K562 (cell line): ENCODE data around the gene PIGT. TPM values are rescaled to one million over a fixed set of nuclear protein-coding genes. Genes with fewer than 3 reads are reported as not detected.

Source experiments
- ATAC-seq: fragments of 200-7000 bp; cut with Tn5 transposase; 3 replicates; pipeline ENCODE4 v1.9.1; 2020; ENCODE audit warnings: moderate library complexity
- BruUV-seq: library from RNA; stranded (reverse); fragments of 400-500 nt; replicated peaks from 2 replicates; lab custom pipeline; 2021; lab: Mats Ljungman, UMichigan
- CTCF ChIA-PET: fragments of 300-600 bp; formaldehyde crosslinking; extraction: SDS; loops from one replicate; lab custom pipeline; 2021; ENCODE audit warnings: low intra/inter-chr PET ratio; lab: Yijun Ruan, JAX
- POLR2A ChIA-PET: fragments of 300-600, 350-650 bp; sonication (Branson Sonifier 250); formaldehyde crosslinking; extraction: SDS; loops from one replicate; lab custom pipeline; 2021; ENCODE audit warnings: antibody characterized with exemption, inconsistent platforms; lab: Yijun Ruan, JAX
- DNase-seq, 4 experiments: peaks; one replicate each; pipeline versions ENCODE4 v3.0.0 to v3.0.0-alpha.2; 2011 to 2018; ENCODE audit warnings: low spot score in 3 of 4, mixed read lengths in 3 of 4; ENCODE audit errors: extremely low read depth in 1 of 4
- FAIRE-seq: peaks from 2 replicates; lab custom pipeline; 2011; peaks lifted over from hg19 to GRCh38; lab: Jason Lieb, UNC
- H2AFZ ChIP-seq: 2 replicates; pipeline ENCODE4 v1.6.0; 2011; ENCODE audit warnings: low read depth, low read length, control low read depth, inconsistent platforms
- H3K27ac ChIP-seq: fragments of 200-600 bp; 3 replicates; pipeline ENCODE4 v1.8.0; 2011; ENCODE audit warnings: low read depth, mild to moderate bottlenecking, control low read depth, inconsistent platforms, low read length, moderate library complexity, mixed read lengths; ENCODE audit errors: extremely low read depth
- H3K27me3 ChIP-seq, 2 experiments: fragments of 300-600 bp in 1 of 2; 2 replicates in 1 of 2; 3 replicates in 1 of 2; pipeline versions ENCODE4 v1.6.0 to v1.8.0; 2011; ENCODE audit warnings: inconsistent platforms in 2 of 2, low read length in 2 of 2, mild to moderate bottlenecking in 1 of 2, mixed read lengths in 1 of 2, moderate library complexity in 1 of 2; ENCODE audit not compliant: control insufficient read depth in 2 of 2, insufficient read depth in 2 of 2
- H3K36me3 ChIP-seq: fragments of 300-600 bp; 3 replicates; pipeline ENCODE4 v1.8.0; 2011; ENCODE audit warnings: mild to moderate bottlenecking, low read length, inconsistent platforms; ENCODE audit not compliant: control insufficient read depth, insufficient read depth
- H3K4me1 ChIP-seq, 2 experiments: fragments of 200-600 bp in 1 of 2; replicated peaks in 1 of 2; 2 replicates in 1 of 2; 3 replicates in 1 of 2; pipeline versions ENCODE4 v1.5.1 to v1.8.0; 2011; ENCODE audit warnings: inconsistent platforms in 2 of 2, low read length in 2 of 2, mild to moderate bottlenecking in 1 of 2, mixed read lengths in 1 of 2, moderate library complexity in 1 of 2; ENCODE audit not compliant: control insufficient read depth in 2 of 2, insufficient read depth in 2 of 2
- H3K4me2 ChIP-seq: 2 replicates; pipeline ENCODE4 v1.6.1; 2011; ENCODE audit warnings: low read length, control low read depth, inconsistent platforms, mixed read lengths; ENCODE audit not compliant: insufficient read depth
- H3K4me3 ChIP-seq: fragments of 200-600 bp; sonication (generic), shearing (Covaris generic); 2 replicates; pipeline ENCODE4 v1.5.1; 2016; ENCODE audit warnings: control low read depth, inconsistent platforms
- H3K79me2 ChIP-seq: fragments of 200-600 bp; 3 replicates; pipeline ENCODE4 v1.8.0; 2011; ENCODE audit warnings: low read length, inconsistent platforms; ENCODE audit not compliant: control insufficient read depth, insufficient read depth
- H3K9ac ChIP-seq, 2 experiments: 2 replicates each; pipeline versions ENCODE4 v1.6.0 to v1.6.1; 2011; ENCODE audit warnings: low read depth in 2 of 2, low read length in 2 of 2, control low read depth in 1 of 2, inconsistent platforms in 1 of 2, mild to moderate bottlenecking in 1 of 2, mixed read lengths in 1 of 2; ENCODE audit not compliant: insufficient read depth in 1 of 2
- H3K9me1 ChIP-seq: one replicate; pipeline ENCODE4 v1.6.0; 2011; ENCODE audit warnings: inconsistent platforms, mild to moderate bottlenecking, low read length, moderate library complexity; ENCODE audit not compliant: control insufficient read depth, insufficient read depth
- H3K9me3 ChIP-seq: replicated peaks from 2 replicates; pipeline ENCODE4 v1.5.1; 2011; ENCODE audit warnings: low read depth, low read length, inconsistent platforms; ENCODE audit not compliant: control insufficient read depth, insufficient read depth
- H4K20me1 ChIP-seq: replicated peaks from 2 replicates; pipeline ENCODE4 v1.6.1; 2011; ENCODE audit warnings: low read length, inconsistent platforms, mixed read lengths; ENCODE audit not compliant: control insufficient read depth, insufficient read depth
- ATF1 ChIP-seq, 2 experiments: fragments of 450-650 bp in 1 of 2; IDR thresholded peaks; 2 replicates each; pipeline ENCODE4 v1.6.1; 2016; ENCODE audit warnings: missing compliant biosample characterization in 1 of 2, missing genetic modification characterization in 1 of 2
- CEBPG ChIP-seq, 3 experiments: fragments of 200-800 bp in 1 of 3; sonication (Bioruptor generic) in 1 of 3; sonication (generic) in 1 of 3; formaldehyde crosslinking in 1 of 3; IDR thresholded peaks in 2 of 3; conservative IDR thresholded peaks in 1 of 3; 2 replicates each; pipeline versions ENCODE4 v1.6.1 to v1.8.0; 2016 to 2022; ENCODE audit warnings: missing compliant biosample characterization in 2 of 3, missing genetic modification characterization in 2 of 3, mild to moderate bottlenecking in 1 of 3, missing genetic modification reagents in 1 of 3
- CHD7 ChIP-seq: fragments of 200-600 bp; sonication (generic); IDR thresholded peaks from one replicate; pipeline ENCODE4 v1.6.1; 2012; ENCODE audit warnings: mild to moderate bottlenecking, low read depth, low read length, inconsistent platforms
- MXI1 ChIP-seq: IDR thresholded peaks from 2 replicates; pipeline ENCODE4 v1.6.1; 2011; ENCODE audit warnings: low read depth, mild to moderate bottlenecking, improper control_type of control experiment, low read length
- RBFOX2 ChIP-seq: fragments of 200-400 bp; formaldehyde crosslinking; IDR thresholded peaks from 2 replicates; pipeline ENCODE4 v1.6.1; 2017; ENCODE audit warnings: low read depth, mild to moderate bottlenecking, low read length, moderate library complexity
- SFPQ ChIP-seq: fragments of 200-400 bp; formaldehyde crosslinking; IDR thresholded peaks from 2 replicates; pipeline ENCODE4 v1.6.1; 2017; ENCODE audit warnings: mild to moderate bottlenecking, low read depth, low read length, moderate library complexity
- WGBS: fragments of 100-300 bp; shearing (Covaris generic); methylation state at CpG from one replicate; pipeline ENCODE4 v1.1.6; 2016; ENCODE audit warnings: low coverage, mixed read lengths; ENCODE audit not compliant: insufficient coverage; ENCODE audit errors: missing lambda C conversion rate; 5-methylcytosine and 5-hydroxymethylcytosine counted together
- in situ Hi-C: fragments of 300-500 bp; cut with MboI; formaldehyde crosslinking; loops from 4 replicates; pipeline ENCODE4 v1.15.0; 2018; ENCODE audit warnings: inconsistent platforms, mixed read lengths
- intact Hi-C: fragments of 100-400 bp; cut with micrococcal nuclease; formaldehyde crosslinking; loops from 2 replicates; pipeline ENCODE4 v1.14.2; 2022
- polyA plus RNA-seq, 8 experiments: library from polyadenylated mRNA; depleted of rRNA in 4 of 8; stranded (reverse) in 5 of 8; unstranded in 3 of 8; fragments of >200 nt; fragmentation: Nextera tagmentation in 2 of 8; fragmentation: Illumina TruSeq in 1 of 8; extraction: Ambion mirVana in 2 of 8; extraction: Trizol in 1 of 8; gene quantifications; 2 replicates each; pipeline versions ENCODE4 v1.2.1 to v1.2.3, GENCODE V29; 2011 to 2014; ENCODE audit warnings: inconsistent platforms in 1 of 8, missing spikeins in 1 of 8
- total RNA-seq, 7 experiments: library from RNA; depleted of rRNA in 6 of 7; stranded (reverse); fragments of >200 nt in 6 of 7; fragmentation: Illumina TruSeq in 2 of 7; extraction: Trizol in 2 of 7; gene quantifications; 2 replicates each; pipeline versions ENCODE4 v1.2.1 to v1.2.3, GENCODE V29; 2011 to 2021; ENCODE audit warnings: low replicate concordance in 1 of 7

The PIGT gene
- total and polyA plus RNA-seq, 9 of the 15 experiments (the other 6 are each of a cell fraction or from before 2014, with no cell fraction given): 14.6 to 108 (median 46.9) TPM

- TF ChIP-seq SFPQ: no peak
These were observed 7.8 kb downstream of the PIGT start (continued) for GRCh38 chr20:45423700-45424099.

GRCh38 chr20:45425561-45425960, 9.6 kb downstream of the PIGT start:
- BruUV-seq: no TSS peak
- H3K36me3 ChIP-seq: peaks cover 49% of the 10 kb centered on the region; the same call in 1 of the 3 replicates
- H2AFZ ChIP-seq: no peak overlapping the region
- TF ChIP-seq MXI1: no peak
- TF ChIP-seq CHD7: no peak
- TF ChIP-seq CEBPG (CRISPR knock-in tag; IDR thresholded peaks at IDR 0.05): no peak
- no peak for TF ChIP-seq CEBPG (tag; conservative IDR thresholded peaks at IDR 0.05 in 1 of 2, IDR thresholded peaks at IDR 0.05 in 1 of 2)
- TF ChIP-seq ATF1 (CRISPR knock-in tag; IDR thresholded peaks at IDR 0.05): no peak
- TF ChIP-seq ATF1 (tag; IDR thresholded peaks at IDR 0.05): no peak
- 0 out of 2 replicates have a peak, but pooled peaks have one; percentile 30 for TF ChIP-seq RBFOX2

More at GRCh38 chr20:45425561-45425960, 9.6 kb downstream of the PIGT start:
- no peaks in the 10 kb centered on the region for H3K9me3 ChIP-seq
- POLR2A ChIA-PET: no interaction called here
- no peak overlapping the region for H3K27ac ChIP-seq
- no peak overlapping the region for H3K4me3 ChIP-seq
- peaks cover 11 to 17% of the 10 kb centered on the region in 2 experiments; a peak in 4 of 5 replicates for H3K4me1 ChIP-seq
- no peak overlapping the region for H3K4me2 ChIP-seq
- no peak for DNase-seq
- FAIRE-seq: no peak
- H3K27me3 ChIP-seq: no peaks in the 10 kb centered on the region
- H3K79me2 ChIP-seq: no peaks in the 10 kb centered on the region
- in situ Hi-C loops (no loop called here), intact Hi-C loops (no loop called here)
- H4K20me1 ChIP-seq: no peaks in the 10 kb centered on the region
- WGBS: 93% methylated on average over 12 of the region's 17 CpGs
- CTCF ChIA-PET: no interaction called here
- H3K9me1 ChIP-seq: no peaks in the 10 kb centered on the region
- no peak overlapping the region; a peak in 1 of 4 replicates for H3K9ac ChIP-seq
- ATAC-seq: no peak
